Measurements from ENCODE around the gene METAP1D. TPM values are rescaled to one million over a fixed set of nuclear protein-coding genes. Genes with fewer than 3 reads are reported as not detected.

Gene METAP1D
- total and polyA plus RNA-seq, 2 donors (not counting 3 experiments of a cell fraction or from before 2014, with no cell fraction given), result 4.2 to 8.1 TPM

DNA sequence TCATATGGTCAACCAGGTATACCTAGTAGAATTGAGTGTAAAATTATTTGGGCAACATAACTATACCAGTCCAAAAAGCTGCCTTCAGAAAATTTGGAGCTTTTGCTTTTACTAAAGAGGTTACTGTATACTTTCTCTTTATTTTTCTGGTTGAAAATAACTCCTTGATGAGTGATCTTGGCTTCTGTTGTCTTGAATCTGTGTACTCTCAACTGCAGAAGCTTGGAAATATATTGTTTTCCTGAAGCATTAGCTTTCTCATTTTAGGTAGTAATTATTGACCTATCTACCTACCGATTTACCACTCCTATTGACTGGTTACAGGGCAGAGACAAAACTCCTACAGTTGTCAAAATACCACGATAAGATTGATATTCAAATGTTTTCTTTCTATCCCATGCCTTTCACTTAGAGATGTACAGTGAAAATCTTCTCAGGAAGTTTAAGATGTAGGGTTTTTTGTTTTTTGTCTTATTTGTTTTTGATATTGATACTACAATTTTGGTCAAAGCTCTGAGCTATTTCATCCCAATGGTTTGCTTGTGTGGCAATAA is 49.9 kb downstream of the METAP1D start:
- no peak for FAIRE-seq
- H4K20me1 ChIP-seq (replicated peaks; ENCODE audit: control insufficient read depth, extremely low read depth, insufficient read depth, low read length), result no peaks in the 10 kb centered on the region

DNA sequence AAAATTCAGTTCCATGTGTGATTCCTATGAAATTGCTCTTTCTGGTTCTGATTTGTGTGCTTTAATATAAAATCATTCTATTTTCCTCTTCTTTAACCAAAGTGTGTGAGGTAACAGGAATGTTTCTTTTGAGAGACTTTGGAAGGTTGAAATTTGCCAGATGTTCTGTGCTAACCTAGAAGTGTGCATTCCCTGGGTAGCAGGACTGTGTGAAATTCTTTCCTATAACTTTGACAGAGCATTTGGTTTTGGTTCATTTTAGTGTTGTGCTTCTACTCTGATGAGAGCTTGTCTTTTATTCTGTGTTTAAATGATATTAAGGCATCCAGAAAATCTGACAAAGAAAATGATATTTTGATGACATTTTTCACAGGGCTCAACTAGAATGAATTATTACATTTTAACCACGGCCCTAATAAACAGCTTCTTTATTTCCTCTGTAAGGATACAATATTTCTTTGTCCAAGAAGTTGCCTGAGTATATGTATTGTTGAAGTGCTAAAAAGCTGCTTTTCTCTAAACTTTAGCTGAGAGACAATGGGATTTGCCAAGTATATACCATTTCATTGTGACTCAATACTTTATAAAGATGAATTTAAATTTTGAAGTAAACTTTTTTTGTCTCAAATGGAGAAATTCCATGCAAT is 50.8 kb downstream of the METAP1D start:
- Histone ChIP-seq H3K79me2 (ENCODE audit: control insufficient read depth, insufficient read depth, low read length) (no peaks in the 10 kb centered on the region), H3K4me1 (ENCODE audit: control insufficient read depth, extremely low read depth, insufficient read depth, low read length) (peaks cover 10% of the 10 kb centered on the region), H3K9me3 (replicated peaks; ENCODE audit: control insufficient read depth, insufficient read depth, low read length) (no peaks in the 10 kb centered on the region), H3K4me2 (ENCODE audit: insufficient read depth, low read length) (no peak overlapping the region), H4K20me1 (replicated peaks; ENCODE audit: control insufficient read depth, extremely low read depth, insufficient read depth, low read length) (no peaks in the 10 kb centered on the region), H3K9ac (replicated peaks; ENCODE audit: extremely low read depth, insufficient read depth, low read length) (no peak overlapping the region), H3K9me1 (replicated peaks; ENCODE audit: control insufficient read depth, extremely low read depth, insufficient read depth, low read length) (no peaks in the 10 kb centered on the region), H3K27me3 (ENCODE audit: control insufficient read depth in 2 of 2, insufficient read depth in 2 of 2, low read length in 2 of 2) (no peaks in the 10 kb centered on the region), H3K27ac (ENCODE audit: insufficient read depth, low read depth, low read length) (no peak overlapping the region), H3K4me3 (replicated peaks in 1 of 3; ENCODE audit: insufficient read depth in 1 of 3, low read depth in 1 of 3, low read length in 3 of 3) (no peak overlapping the region), H2AFZ (ENCODE audit: low read depth, low read length) (no peak overlapping the region), H3K36me3 (ENCODE audit: control insufficient read depth in 2 of 2, extremely low read depth in 1 of 2, insufficient read depth in 2 of 2, low read length in 2 of 2) (no peaks in the 10 kb centered on the region)
- POLR2A ChIA-PET, result no interaction called here
- DNase-seq (ENCODE audit: low read depth, low spot score) (no peak), FAIRE-seq (no peak)
- intact Hi-C loops (cut with micrococcal nuclease), result loop anchor here (5.0 kb wide), 1 partner anchor 88 kb away; no protein-coding TSS in a partner anchor
- dilution Hi-C loops (cut with MboI; ENCODE audit: extremely low pct_ligation_motif_present, low sequenced_read_pairs), result no loop called here
- no TSS peak for BruUV-seq (replicated peaks)
- TF ChIP-seq, protein P1, sequence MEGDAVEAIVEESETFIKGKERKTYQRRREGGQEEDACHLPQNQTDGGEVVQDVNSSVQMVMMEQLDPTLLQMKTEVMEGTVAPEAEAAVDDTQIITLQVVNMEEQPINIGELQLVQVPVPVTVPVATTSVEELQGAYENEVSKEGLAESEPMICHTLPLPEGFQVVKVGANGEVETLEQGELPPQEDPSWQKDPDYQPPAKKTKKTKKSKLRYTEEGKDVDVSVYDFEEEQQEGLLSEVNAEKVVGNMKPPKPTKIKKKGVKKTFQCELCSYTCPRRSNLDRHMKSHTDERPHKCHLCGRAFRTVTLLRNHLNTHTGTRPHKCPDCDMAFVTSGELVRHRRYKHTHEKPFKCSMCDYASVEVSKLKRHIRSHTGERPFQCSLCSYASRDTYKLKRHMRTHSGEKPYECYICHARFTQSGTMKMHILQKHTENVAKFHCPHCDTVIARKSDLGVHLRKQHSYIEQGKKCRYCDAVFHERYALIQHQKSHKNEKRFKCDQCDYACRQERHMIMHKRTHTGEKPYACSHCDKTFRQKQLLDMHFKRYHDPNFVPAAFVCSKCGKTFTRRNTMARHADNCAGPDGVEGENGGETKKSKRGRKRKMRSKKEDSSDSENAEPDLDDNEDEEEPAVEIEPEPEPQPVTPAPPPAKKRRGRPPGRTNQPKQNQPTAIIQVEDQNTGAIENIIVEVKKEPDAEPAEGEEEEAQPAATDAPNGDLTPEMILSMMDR (IDR thresholded peaks at IDR 0.05; ENCODE audit: extremely low read depth in 1 of 2, insufficient read depth in 1 of 2, low read depth in 1 of 2, low read length in 2 of 2), result no peak
- TF ChIP-seq POLR2AphosphoS5 (IDR thresholded peaks at IDR 0.05; ENCODE audit: insufficient read depth, low read depth, low read length) (no peak), FOS (IDR thresholded peaks at IDR 0.05; ENCODE audit: borderline replicate concordance, insufficient read depth, low read length) (no peak), JUN (IDR thresholded peaks at IDR 0.05; ENCODE audit: borderline replicate concordance, insufficient read depth, insufficient read length, low read depth) (no peak), EZH2 (IDR thresholded peaks at IDR 0.05; ENCODE audit: borderline replicate concordance, low read depth, low read length, severe bottlenecking) (no peak), MYC (IDR thresholded peaks at IDR 0.05; ENCODE audit: low read depth, low read length) (no peak), GATA2 (IDR thresholded peaks at IDR 0.05; ENCODE audit: insufficient read depth, insufficient read length, low read depth, low read length) (no peak), POLR2A (IDR thresholded peaks at IDR 0.05; ENCODE audit: low read depth, low read length) (no peak)
- TF ChIP-seq, protein P2, sequence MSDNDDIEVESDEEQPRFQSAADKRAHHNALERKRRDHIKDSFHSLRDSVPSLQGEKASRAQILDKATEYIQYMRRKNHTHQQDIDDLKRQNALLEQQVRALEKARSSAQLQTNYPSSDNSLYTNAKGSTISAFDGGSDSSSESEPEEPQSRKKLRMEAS (IDR thresholded peaks at IDR 0.05; ENCODE audit: insufficient read depth, insufficient read length), result no peak
- CTCF ChIA-PET, result interaction anchor here (3.2 kb wide), 1 partner anchor 12 kb away, joined by 9 read pairs; no protein-coding TSS in a partner anchor

More for the DNA sequence above, 49.9 kb downstream of the METAP1D start:
- CTCF ChIA-PET, result interaction anchor here (3.2 kb wide), 1 partner anchor 11 kb away, joined by 9 read pairs; no protein-coding TSS in a partner anchor
- Histone ChIP-seq H3K27ac (ENCODE audit: insufficient read depth, low read depth, low read length) (no peak overlapping the region), H3K4me1 (ENCODE audit: control insufficient read depth, extremely low read depth, insufficient read depth, low read length) (peaks cover 10% of the 10 kb centered on the region), H3K4me3 (replicated peaks in 1 of 3; ENCODE audit: insufficient read depth in 1 of 3, low read depth in 1 of 3, low read length in 3 of 3) (no peak overlapping the region), H3K27me3 (ENCODE audit: control insufficient read depth in 2 of 2, insufficient read depth in 2 of 2, low read length in 2 of 2) (no peaks in the 10 kb centered on the region), H3K9me3 (replicated peaks; ENCODE audit: control insufficient read depth, insufficient read depth, low read length) (no peaks in the 10 kb centered on the region), H3K9ac (replicated peaks; ENCODE audit: extremely low read depth, insufficient read depth, low read length) (no peak overlapping the region), H3K4me2 (ENCODE audit: insufficient read depth, low read length) (no peak overlapping the region), H3K36me3 (ENCODE audit: control insufficient read depth in 2 of 2, extremely low read depth in 1 of 2, insufficient read depth in 2 of 2, low read length in 2 of 2) (no peaks in the 10 kb centered on the region), H3K9me1 (replicated peaks; ENCODE audit: control insufficient read depth, extremely low read depth, insufficient read depth, low read length) (no peaks in the 10 kb centered on the region), H3K79me2 (ENCODE audit: control insufficient read depth, insufficient read depth, low read length) (no peaks in the 10 kb centered on the region), H2AFZ (ENCODE audit: low read depth, low read length) (no peak overlapping the region)
- no TSS peak for BruUV-seq (replicated peaks)
- intact Hi-C loops (cut with micrococcal nuclease), result loop anchor here (5.0 kb wide), 1 partner anchor 87 kb away; no protein-coding TSS in a partner anchor
- POLR2A ChIA-PET, result no interaction called here
- no peak for TF ChIP-seq FOS (IDR thresholded peaks at IDR 0.05; ENCODE audit: borderline replicate concordance, insufficient read depth, low read length)
- dilution Hi-C loops (cut with MboI; ENCODE audit: extremely low pct_ligation_motif_present, low sequenced_read_pairs), result no loop called here
- no peak for DNase-seq (ENCODE audit: low read depth, low spot score)

Data from endothelial cell of umbilical vein (primary cell).